HPDE6-E6E7 (cell line): ENCODE measurements around the gene CLCN2.

Experiments
- DNase-seq: peaks from one replicate; pipeline ENCODE4 v3.0.0; 2011; ENCODE audit warnings: missing footprints; ENCODE audit errors: extremely low spot score

Gene CLCN2

DNA sequence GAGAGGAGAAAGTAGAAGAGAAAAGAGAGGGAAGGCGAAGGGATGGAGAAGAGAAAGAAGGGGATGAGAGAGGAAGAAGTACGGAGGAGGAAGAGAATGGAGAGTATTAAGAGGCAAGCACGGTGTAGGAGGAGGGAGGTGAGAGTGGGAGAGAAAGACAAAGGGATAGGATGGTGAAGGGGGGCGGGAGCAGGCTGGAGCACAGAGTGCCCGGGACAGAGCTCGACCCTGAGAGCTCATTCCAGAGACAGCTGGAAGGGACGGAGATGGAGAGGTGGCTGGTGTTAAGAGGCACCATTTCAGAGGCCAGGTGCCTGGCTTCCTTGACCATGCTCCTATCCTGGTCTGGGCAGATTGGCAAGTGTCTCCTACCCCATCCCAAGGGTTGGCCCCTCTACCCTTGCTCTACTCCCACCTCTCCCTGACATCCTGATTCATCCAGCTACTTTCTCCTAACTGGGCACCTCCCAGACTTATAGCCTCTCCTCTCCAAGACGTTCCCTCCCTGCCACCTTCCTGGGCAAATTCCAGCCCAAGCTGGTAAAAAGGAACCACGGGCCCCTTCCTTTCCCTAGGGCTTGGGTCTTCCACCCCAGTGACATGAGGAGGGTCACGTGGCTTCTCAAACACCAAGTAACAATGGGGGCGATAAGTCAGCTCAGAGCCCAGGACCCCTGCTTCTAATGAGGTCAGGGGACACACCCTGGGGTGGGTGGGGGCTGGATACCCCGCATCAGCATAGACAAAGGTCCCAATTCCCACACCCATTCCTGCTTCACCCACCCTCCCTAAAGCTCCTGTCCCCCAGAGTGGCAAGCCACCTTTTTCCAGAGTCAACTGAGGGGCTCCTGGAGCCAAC lies 1.1 kb downstream of the CLCN2 start:
- no peak for DNase-seq

GRCh38 chr3:184359610-184360009 lies 1.8 kb downstream of the CLCN2 start:
- no peak for DNase-seq

DNA sequence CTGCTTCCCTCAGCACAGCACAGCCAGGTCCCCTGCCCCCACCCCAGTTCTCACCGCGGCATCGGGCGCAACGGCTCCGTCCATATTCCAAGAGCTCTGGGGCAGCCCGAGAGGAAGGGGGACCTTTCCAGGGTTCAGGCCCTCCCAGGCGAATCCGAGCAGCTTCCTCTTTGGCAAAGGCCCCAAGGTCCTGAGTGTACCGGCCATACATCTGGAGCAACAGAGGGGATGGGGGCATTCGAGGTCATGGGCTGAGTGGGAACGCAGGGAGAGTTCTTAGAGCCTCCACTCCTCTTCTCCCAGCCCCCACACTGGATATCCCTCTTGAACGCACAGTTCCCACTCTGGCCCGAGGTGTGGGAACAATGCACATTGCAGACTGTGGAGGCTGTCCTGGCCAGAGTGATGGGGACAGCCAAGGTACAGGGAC lies 2.5 kb downstream of the CLCN2 start:
- DNase-seq = no peak

GRCh38 chr3:184358124-184358767 lies 3.2 kb downstream of the CLCN2 start:
- DNase-seq = no peak

- DNase-seq = no peak
These were observed 3.9 kb downstream of the CLCN2 start for GRCh38 chr3:184357248-184358123.

DNA sequence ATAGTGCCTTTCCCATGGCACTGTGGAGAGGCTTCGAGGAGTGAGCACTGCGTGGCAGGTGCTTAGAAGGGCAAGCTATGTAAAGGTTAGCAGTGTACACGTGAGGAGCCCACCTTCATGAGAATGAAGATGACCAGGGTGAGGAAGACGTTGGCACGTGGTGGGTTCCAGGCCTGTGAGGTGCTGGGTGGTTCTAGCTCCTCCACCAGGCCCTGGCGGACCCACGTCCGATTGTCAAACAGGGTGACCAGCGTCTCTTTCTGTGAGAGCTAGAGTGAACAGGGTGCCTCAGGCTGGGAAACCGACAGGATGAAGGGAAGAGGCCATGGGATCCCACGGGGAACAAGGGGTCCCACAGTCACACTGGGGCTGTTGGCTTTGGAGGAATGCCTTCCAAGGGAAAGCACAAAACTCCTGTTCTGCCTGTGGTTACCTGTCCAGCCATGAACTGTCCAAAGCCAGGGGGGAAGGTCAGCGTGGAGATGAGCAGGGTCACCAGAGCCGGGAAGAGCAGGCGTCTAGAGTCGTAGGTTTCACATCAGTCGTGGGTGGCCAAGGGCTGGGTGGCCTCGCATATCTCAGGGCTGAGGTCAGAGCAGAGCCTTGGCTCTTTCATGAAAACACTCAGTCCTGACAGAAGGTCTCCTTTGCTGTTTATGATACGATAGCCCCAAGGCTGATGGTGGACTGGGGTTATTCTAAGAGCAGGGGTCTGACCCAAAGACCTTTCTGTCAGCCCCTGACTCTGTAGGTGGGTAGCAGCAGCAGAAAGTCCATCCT lies 6.0 kb downstream of the CLCN2 start:
- no peak for DNase-seq

GRCh38 chr3:184354754-184355153 lies 6.7 kb downstream of the CLCN2 start:
- DNase-seq = no peak

- DNase-seq = no peak
These were observed 7.2 kb downstream of the CLCN2 start for GRCh38 chr3:184354121-184354728.

DNA sequence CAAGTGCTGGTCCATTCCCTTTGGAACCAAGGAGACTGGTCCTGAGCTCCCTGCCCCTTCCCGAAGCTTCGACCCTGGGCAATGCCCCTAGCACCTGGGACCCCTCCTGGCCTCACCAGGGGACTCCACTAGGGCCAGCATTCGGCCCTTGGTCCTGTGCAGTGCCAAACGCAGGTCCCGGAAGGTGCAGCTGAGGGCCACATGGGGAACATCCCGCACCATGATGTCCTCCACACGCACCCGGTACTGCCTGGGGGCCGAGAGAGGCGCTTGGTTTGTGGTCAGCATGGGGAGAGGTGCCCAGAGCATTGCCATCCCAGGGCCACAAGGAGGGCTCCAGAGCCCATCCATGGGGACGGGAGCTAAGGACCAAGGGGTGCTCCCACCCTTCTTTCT lies 7.9 kb downstream of the CLCN2 start:
- no peak for DNase-seq

DNA sequence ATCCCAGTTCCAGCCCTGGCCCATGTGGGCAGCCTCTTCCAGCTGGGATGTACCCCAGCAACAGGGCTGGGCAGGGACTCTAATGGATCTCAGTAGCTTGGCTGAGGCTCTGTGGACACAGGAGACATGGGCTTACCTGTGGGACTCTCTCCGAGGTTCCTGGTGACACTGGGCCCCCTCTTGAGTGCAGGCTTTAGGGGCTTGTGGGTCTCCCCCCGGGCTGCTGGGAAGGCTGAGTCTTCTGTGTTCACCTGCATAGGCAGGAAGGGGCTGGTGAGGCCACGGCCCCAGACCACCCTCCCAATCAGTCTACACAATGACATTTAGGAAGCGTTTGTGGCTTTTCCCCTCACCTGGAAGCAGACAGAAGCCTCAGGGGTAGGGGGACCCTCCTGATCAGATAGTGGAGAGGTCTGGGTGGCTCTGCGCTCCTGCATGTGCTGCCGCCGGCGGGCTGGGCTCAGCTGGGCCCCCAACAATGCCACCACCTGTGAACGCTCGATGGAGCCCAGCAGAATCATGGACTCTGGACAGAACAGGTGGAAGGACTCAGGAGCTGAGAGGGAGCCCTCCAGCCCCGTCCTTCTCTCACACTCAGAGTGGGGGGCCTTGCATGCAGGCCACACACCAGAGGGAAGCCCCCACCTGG lies 8.4 kb downstream of the CLCN2 start:
- DNase-seq = no peak

- no peak for DNase-seq
These were observed 9.1 kb downstream of the CLCN2 start for GRCh38 chr3:184352149-184352785.

GRCh38 chr3:184351511-184352148 lies 9.8 kb downstream of the CLCN2 start:
- no peak for DNase-seq

DNA sequence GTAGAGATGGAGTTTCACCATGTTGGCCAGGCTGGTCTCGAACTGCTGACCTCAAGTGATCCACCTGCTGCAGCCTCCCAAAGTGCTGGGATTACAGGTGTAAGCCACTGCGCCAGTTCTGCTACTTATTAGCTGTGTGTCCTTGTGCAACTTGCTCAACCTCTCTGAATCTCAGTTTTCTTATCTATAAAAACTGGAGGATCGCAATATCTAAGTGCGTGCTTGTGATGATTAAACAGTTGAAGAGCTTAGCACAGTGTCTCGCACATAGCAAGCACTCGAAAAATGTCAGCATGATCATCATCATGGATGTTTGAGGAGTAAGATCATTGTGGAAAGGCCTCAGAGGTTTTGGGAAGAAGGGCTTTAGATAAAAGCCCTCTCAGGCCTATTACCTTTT lies 10.8 kb downstream of the CLCN2 start:
- DNase-seq = no peak

DNA sequence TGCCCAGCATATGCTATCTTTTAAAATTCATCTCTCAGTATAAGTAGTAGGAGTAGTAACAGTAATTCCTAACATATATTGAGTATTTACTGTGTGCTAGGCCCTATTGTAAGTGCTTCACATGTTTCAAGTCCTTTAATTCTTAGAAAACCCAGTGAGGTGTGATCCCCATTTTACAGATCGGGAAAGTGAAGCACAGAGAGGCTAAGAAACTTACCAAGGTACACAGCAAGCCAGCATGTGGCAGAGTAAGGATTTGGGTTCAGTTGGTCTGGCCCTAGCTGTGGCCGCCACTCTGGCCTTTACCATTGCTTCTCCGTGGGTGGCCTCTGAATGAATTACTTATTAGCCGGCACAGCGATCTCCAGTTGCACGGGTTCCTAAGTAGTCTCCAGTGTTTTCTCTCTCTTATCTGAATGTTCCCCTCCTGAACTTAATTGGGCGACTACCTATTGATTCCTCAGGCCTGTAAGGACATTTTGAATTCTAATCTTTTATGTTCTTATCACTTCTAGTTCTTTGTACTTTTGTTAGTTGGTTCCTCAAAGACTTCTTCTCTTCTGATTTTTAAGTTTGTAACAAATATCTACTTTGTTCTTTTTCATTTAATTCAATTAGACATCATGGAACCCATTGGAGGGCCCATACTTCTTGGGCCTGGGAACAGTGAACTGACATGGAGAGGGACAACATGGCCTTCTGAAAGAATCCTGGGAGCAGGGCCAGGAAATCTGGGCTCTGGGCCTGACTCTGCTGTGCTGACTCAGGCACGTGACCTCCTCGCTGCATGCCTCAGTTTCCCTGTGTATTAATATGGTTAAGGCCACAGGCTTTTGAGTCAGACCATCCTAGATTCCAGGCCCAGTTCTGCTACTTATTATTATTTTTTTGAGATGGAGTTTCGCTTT lies 11.6 kb downstream of the CLCN2 start:
- no peak for DNase-seq

- DNase-seq = no peak
These were observed 13.4 kb downstream of the CLCN2 start for GRCh38 chr3:184348057-184348382.

GRCh38 chr3:184347321-184348056 lies 13.9 kb downstream of the CLCN2 start:
- no peak for DNase-seq

- no peak for DNase-seq
These were observed 14.8 kb downstream of the CLCN2 start for GRCh38 chr3:184346480-184347190.
